ENCODE measurements around the gene CTNNA2.

GRCh38 chr2:80008596-80008995 lies 495.7 kb downstream of the CTNNA2 start:
- TF ChIP-seq RAD21 (conservative IDR thresholded peaks at IDR 0.05 in 1 of 2, IDR thresholded peaks at IDR 0.05 in 1 of 2) (no peak), EP300 (IDR thresholded peaks at IDR 0.05) (no peak)

Data from A549 (cell line).